Measurements from ENCODE around the gene MAL. TPM values are rescaled to one million over a fixed set of nuclear protein-coding genes. Genes with fewer than 3 reads are reported as not detected.

The MAL gene
- total RNA-seq, 4 donors from 2014 or later = 0.93 to 4.7 TPM; not detected in 2

DNA sequence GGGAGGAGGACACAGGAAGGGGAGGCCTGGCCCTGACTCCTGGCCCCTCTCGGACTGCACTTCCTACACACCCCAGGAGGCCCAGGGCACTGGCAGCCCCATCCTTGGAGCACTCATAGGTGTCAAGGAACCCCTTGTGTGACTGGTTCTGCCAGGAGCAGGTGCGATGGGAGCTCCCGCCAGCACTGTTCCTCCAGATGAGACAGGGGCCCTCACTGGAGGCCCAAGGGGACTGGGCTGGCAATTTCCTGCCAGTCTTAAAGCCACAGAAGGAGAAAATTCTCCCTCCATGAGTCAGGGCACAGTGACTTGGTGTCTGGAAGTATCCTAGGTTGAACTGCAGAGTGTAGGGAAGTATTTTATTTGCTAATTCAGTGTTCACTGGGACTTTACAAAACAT lies 42.8 kb upstream of the MAL start:
- no peak for ATAC-seq (ENCODE audit: low FRiP score)
- TF ChIP-seq, protein P1, sequence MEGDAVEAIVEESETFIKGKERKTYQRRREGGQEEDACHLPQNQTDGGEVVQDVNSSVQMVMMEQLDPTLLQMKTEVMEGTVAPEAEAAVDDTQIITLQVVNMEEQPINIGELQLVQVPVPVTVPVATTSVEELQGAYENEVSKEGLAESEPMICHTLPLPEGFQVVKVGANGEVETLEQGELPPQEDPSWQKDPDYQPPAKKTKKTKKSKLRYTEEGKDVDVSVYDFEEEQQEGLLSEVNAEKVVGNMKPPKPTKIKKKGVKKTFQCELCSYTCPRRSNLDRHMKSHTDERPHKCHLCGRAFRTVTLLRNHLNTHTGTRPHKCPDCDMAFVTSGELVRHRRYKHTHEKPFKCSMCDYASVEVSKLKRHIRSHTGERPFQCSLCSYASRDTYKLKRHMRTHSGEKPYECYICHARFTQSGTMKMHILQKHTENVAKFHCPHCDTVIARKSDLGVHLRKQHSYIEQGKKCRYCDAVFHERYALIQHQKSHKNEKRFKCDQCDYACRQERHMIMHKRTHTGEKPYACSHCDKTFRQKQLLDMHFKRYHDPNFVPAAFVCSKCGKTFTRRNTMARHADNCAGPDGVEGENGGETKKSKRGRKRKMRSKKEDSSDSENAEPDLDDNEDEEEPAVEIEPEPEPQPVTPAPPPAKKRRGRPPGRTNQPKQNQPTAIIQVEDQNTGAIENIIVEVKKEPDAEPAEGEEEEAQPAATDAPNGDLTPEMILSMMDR (IDR thresholded peaks at IDR 0.05) = no peak
- DNase-seq (ENCODE audit: low spot score) = no peak

DNA sequence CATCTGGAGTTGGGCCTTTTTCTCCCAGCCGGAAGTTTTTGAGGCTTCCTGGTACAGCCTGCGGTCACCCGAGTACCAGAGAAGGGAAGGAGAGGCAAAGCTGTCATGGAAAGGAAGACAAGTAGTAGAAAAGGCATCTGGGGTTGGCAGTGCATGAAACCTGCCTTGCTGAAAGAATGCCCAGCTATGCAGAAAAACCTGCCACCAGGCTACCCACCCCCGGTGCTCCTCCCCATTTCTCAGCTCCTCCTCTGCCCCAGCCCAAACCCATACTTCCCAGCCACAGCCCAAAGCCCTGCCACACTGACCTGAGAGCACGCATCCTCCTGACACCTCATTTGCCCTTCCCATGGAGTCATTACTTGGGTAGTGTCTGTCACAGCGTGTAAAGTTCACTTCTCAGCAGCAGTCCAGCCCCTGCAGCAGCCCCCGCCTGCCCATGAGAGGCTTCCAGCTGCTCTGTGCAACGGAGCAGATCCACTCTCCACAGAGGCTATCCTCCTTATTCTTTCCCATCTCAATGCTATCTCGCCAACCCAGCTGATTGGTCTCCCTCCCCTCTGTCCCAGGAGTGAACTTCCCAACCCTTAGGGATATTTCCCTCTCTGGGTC lies 40.4 kb upstream of the MAL start:
- TF ChIP-seq, protein P1 (IDR thresholded peaks at IDR 0.05) = no peak
- ATAC-seq (ENCODE audit: low FRiP score) (no peak), DNase-seq (ENCODE audit: low spot score) (no peak)

DNA sequence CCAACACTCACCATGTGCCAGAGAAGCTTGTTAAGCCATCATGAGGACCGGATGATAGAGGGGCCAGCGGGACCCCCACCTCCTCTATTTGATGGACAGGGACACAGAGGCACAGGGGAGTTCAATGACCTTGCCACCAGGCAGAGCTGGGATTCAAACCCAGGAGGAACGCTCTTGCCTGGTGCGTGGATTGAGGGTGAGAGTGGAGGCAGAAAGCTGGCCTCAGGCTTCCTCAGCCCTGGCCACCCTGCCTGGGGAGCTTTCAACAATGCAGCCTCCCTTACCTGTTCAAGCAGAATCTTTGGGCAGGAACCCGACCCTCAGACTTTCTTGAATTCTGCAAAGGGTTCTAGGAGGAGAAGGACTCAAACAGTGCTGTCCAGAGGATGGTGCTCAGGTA lies 39.9 kb upstream of the MAL start:
- TF ChIP-seq, protein P1 (IDR thresholded peaks at IDR 0.05) = no peak
- no peak for DNase-seq (ENCODE audit: low spot score)

DNA sequence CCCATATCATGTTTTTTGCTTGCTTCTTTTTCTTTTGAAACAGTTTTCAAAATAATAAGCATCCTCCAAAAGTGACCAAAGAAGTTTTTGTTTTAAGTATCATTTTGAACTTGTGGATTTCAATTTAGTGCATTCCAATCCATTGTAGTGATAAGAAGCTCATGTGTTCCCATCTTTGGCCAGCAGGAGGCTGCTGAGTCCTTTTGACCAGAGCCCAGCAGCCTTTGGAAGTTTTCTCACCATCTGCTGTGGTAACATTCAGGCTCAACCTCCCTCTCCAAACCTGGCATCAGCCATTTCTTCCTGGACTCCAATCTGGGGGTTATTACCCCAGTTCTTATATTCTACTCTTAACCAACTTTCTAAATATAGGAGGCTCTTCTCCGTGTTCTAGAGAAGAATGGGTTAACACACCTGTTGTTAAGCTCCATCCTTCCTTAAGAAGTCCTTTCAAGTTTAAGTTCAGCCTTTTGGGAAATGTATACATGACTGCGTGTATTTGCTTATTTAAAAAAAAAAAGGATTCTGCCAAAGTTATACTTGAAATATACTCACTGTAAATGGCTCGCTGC lies 39.0 kb upstream of the MAL start:
- no peak for ATAC-seq (ENCODE audit: low FRiP score)
- TF ChIP-seq, protein P1 (IDR thresholded peaks at IDR 0.05) = no peak
- no peak for DNase-seq (ENCODE audit: low spot score)

More for the DNA sequence above, 39.9 kb upstream of the MAL start:
- no peak for ATAC-seq (ENCODE audit: low FRiP score)

DNA sequence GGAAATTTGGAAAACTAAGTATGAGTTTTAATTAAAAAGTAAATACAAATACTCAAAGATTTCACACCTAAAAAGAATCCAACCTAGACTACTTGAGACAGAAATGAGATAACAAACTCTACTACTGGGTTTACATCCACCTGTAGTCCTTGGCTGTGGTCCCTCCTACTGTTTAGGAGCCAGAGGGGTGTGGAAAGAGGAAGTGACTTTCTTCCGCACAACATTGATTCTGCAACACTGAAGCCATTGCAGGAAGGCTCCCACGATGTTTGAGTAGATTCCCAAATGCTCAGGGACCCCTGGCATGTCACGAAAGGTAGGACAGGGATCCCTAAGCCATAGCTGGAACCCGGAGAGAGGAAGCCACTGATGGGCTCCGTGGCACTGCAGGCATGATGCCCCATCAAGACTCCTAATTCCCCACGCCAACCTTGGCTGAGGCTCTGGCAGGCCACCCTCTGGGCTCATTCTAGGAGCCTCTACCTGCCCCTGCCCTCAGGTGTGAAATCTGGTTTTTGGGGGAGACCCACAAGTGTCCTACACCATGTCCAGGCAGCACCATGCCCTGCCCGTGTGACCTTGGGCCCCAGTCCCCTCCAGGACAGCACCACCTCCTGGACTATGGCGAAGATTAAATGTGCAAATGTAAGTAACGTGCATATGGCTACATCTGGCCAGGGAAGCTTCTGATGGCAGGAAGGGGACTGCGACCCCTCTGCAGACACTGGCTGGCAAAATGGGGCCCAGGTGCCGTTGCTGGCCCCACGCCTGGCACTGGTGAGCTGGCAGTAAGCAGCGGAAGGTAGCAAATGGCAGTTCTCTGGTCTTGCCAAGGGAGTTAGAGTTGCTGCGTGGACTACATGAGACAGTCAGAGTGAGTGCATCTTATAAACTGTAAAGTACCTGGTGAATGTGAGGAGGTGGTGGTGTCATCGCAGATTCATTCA lies 38.2 kb upstream of the MAL start:
- no peak for DNase-seq (ENCODE audit: low spot score)
- TF ChIP-seq, protein P1 (IDR thresholded peaks at IDR 0.05) = no peak

GRCh38 chr2:94990956-94991355 lies 34.6 kb upstream of the MAL start:
- no peak for ATAC-seq (ENCODE audit: low FRiP score)
- DNase-seq (ENCODE audit: low spot score) = no peak
- TF ChIP-seq, protein P1 (IDR thresholded peaks at IDR 0.05) = no peak

More for the DNA sequence above, 38.2 kb upstream of the MAL start:
- no peak for ATAC-seq (ENCODE audit: low FRiP score)
